ENCODE results near the gene SPATA31A6.
"Not testable (repeated sequence)": the region's sequence is repeated elsewhere in the genome, so short reads cannot be mapped to it uniquely, and the experiment has no call there.

The SPATA31A6 gene

DNA sequence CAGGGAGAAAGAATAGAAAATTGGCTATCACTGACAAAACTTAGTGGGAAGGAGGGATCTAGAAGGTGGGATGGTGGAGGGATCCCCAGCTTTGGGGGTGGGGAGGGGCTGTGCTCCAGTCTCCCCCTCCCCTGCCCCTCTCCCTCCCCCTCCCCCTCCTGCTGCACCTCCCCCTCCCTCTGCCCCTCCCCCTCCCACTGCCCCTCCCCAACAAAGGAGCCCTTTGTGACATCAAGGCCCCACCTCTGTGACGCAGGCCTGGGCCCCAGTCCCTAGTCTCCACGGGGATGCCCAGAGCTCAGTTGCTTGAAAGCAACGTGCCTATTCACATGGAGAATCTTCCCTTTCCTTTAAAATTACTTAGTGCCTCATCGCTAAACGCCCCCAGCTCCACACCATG is at the start of gene SPATA31A6:
TSS of gene SPATA31A6 (plus strand) at position 301 of the 400 bp plus-strand sequence. CDS start at position 330, 29 bp downstream.
- not testable (repeated sequence) for DNase-seq (ENCODE audit: low read depth)

- not testable (repeated sequence) for DNase-seq (ENCODE audit: low read depth)
These were observed 23.2 kb upstream of the SPATA31A6 start for GRCh38 chr9:42160299-42160698.

DNA sequence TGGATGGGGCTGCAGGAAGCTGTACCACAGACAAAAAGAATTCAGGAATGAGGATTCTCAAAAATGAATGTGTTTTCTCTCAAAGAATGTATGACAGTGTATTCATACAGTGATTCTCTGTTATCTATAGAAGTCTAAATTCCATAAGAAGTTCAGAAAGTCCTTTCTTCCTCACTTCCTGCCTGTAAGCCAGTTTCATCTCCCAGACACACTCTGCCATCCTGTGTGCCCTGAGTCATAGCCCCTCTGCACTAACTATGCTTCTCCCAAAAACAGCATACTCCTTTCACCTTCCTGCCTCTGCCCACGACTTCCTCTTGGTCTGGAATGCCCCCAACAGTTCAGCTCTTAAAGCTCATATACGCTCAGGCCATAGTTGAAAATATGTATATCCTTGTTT is 36.4 kb downstream of the SPATA31A6 start:
- not testable (repeated sequence) for DNase-seq (ENCODE audit: low read depth)

- DNase-seq (ENCODE audit: low read depth): not testable (repeated sequence)
These were observed 39.8 kb downstream of the SPATA31A6 start for GRCh38 chr9:42223230-42223629.

GRCh38 chr9:42233031-42233430 is 49.6 kb downstream of the SPATA31A6 start:
- not testable (repeated sequence) for DNase-seq (ENCODE audit: low read depth)

DNA sequence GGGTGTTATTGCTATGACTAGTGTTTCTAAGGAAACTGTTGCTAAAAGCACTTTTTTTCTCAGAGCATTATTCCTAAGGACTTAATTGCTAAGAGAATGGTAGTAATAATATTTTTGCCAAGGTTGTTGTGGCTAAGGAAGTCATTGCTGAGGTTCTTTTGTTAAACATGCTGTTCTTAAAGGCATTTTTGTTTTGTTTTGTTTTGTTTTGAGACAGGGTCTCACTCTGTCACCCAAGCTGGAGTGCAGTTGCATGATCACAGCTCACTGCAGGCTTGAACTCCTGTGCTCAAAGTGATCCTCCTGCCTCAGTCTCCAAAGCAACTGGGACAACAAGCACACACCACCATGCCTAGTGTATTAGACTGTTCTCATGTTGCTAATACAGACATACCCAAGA is 51.2 kb downstream of the SPATA31A6 start:
- not testable (repeated sequence) for DNase-seq (ENCODE audit: low read depth)

DNA sequence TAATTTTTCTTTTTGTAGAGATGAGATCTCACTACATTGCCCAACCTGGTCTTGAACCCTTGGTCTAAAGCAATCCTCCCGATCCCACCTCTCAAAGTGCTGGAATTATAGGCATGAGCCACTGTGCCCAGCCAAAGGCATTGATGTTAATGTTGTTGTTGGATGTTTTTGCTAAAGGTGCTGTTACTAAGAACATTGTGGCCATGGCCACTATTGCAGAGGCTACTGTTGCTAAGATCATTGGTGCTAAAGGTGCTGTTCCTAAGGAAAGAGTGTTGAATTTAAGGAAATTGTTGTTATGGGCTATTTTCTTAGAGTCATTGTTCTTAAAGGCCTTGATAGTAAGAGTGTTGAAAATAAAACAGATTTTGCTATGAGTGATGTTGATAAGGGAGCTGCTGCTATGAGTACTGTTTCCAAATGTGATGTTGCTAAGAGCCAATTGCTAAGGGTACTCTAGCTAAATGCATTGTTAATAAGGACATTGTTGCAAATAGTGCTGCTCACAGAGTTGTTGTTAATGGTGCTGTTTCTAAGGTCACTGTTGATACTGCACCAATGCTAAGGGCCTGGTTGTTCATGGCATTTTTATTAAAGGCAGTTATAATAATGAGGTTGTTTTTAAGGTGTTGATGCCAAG is 52.0 kb downstream of the SPATA31A6 start:
- not testable (repeated sequence) for DNase-seq (ENCODE audit: low read depth)

DNA sequence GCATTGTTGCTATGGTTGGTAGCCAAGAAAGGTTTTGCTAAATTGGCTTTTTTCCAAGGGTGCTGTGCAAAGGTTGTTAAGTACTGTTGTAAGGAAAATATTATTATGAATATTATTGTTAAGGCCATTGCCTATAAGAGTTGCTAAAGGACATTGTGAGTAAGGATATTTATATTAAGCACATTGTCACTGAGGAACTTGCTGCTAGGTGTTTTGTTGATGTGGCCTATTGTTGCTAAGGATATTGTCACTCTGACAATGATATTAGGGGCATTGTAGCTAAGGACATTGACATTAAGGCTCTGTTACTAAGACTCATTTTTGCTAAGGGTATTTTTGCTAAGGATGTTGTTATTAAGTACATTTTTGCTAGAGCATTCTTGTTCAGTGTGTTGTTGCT is 52.6 kb downstream of the SPATA31A6 start:
- DNase-seq (ENCODE audit: low read depth): not testable (repeated sequence)

GRCh38 chr9:42237381-42237780 is 53.9 kb downstream of the SPATA31A6 start:
- DNase-seq (ENCODE audit: low read depth): not testable (repeated sequence)

- not testable (repeated sequence) for DNase-seq (ENCODE audit: low read depth)
These were observed 55.4 kb downstream of the SPATA31A6 start for GRCh38 chr9:42238862-42239261.

Measured in T-helper 22 cell (primary cell).